Uterus (tissue), 4 donors: ENCODE results near the gene ATP8B3. TPM values are rescaled to one million over a fixed set of nuclear protein-coding genes. Genes with fewer than 3 reads are reported as not detected.

ENCODE experiments used
- DNase-seq, 2 donors: peaks; one replicate each; pipeline ENCODE4 v3.0.0-alpha.2; 2019 to 2020
- H3K27ac ChIP-seq, 2 donors: fragments of 200-600 bp; sonication (generic); 1 replicate in 1 of 2; 2 replicates in 1 of 2; pipeline ENCODE4 v1.5.1; 2016 to 2018
- H3K27me3 ChIP-seq, 2 donors: fragments of 200-600 bp; sonication (generic); one replicate each; pipeline ENCODE4 v1.5.1; 2018 to 2019; ENCODE audit warnings: control low read depth in 1 of 2
- H3K36me3 ChIP-seq, 2 donors: fragments of 200-600 bp; sonication (generic); one replicate each; pipeline ENCODE4 v1.5.1; 2019; ENCODE audit warnings: control low read depth in 1 of 2
- H3K4me1 ChIP-seq, 2 donors: fragments of 200-600 bp; sonication (generic); one replicate each; pipeline ENCODE4 v1.5.1; 2018 to 2019; ENCODE audit warnings: control low read depth in 1 of 2
- H3K4me3 ChIP-seq, 2 donors: fragments of 200-600 bp; sonication (generic); 1 replicate in 1 of 2; 2 replicates in 1 of 2; pipeline ENCODE4 v1.5.1; 2018 to 2019; ENCODE audit warnings: mild to moderate bottlenecking in 1 of 2
- H3K9me3 ChIP-seq, 2 donors: fragments of 200-600 bp; sonication (generic); one replicate each; pipeline ENCODE4 v1.5.1; 2019; ENCODE audit warnings: control low read depth in 1 of 2
- CTCF ChIP-seq, 4 experiments: fragments of 200-600 bp in 2 of 4; fragments of 450-650 bp in 2 of 4; sonication (generic) in 2 of 4; IDR thresholded peaks; one replicate each; pipeline ENCODE4 v1.5.1; 2016 to 2019; ENCODE audit warnings: antibody characterized with exemption in 4 of 4, mild to moderate bottlenecking in 2 of 4, moderate library complexity in 1 of 4
- POLR2A ChIP-seq, 2 donors: fragments of 450-650 bp; IDR thresholded peaks; one replicate each; pipeline ENCODE4 v1.6.1; 2016; ENCODE audit warnings: antibody characterized with exemption in 2 of 2, mild to moderate bottlenecking in 1 of 2, moderate library complexity in 1 of 2
- intact Hi-C: fragments of 100-400 bp; cut with DNase I; formaldehyde crosslinking; loops from one replicate; pipeline ENCODE4 v1.15.1; 2023; ENCODE audit warnings: low total_unique reads
- total RNA-seq, 4 donors: library from RNA; depleted of rRNA in 3 of 4; stranded (reverse); fragments of >200 nt in 3 of 4; gene quantifications; one replicate each; pipeline versions ENCODE4 v1.1.0 to v1.2.4, GENCODE V29; 2014 to 2023
- donor health status: DM: yes; HTN: yes; CAD: no.

The ATP8B3 gene
- total RNA-seq, 4 donors from 2014 or later = 1.0 to 3.3 (median 1.7) TPM; not detected in 1

GRCh38 chr19:1856345-1856697 is 44.2 kb upstream of the ATP8B3 start:
- H3K27ac ChIP-seq = peak overlapping the region; percentile 60 to 70
- peaks cover 0 to 37% of the 10 kb centered on the region in 2 donors for H3K4me1 ChIP-seq
- H3K4me3 ChIP-seq = no peak overlapping the region
- no peaks in the 10 kb centered on the region for H3K27me3 ChIP-seq
- DNase-seq = no peak
- no peaks in the 10 kb centered on the region for H3K9me3 ChIP-seq
- H3K36me3 ChIP-seq = no peaks in the 10 kb centered on the region
- TF ChIP-seq POLR2A (IDR thresholded peaks at IDR 0.05) (no peak), CTCF (IDR thresholded peaks at IDR 0.05) (no peak)
- intact Hi-C loops = no loop called here

- no peak for TF ChIP-seq CTCF (IDR thresholded peaks at IDR 0.05)
- no peak for TF ChIP-seq POLR2A (IDR thresholded peaks at IDR 0.05)
- no peak overlapping the region for H3K4me3 ChIP-seq
- no peaks in the 10 kb centered on the region for H3K27me3 ChIP-seq
- H3K4me1 ChIP-seq = peaks cover 0 to 32% of the 10 kb centered on the region in 2 donors
- DNase-seq = no peak
- H3K9me3 ChIP-seq = no peaks in the 10 kb centered on the region
- H3K27ac ChIP-seq = peak overlapping the region; percentile 60 to 70
- H3K36me3 ChIP-seq = no peaks in the 10 kb centered on the region
- intact Hi-C loops = no loop called here
These were observed 43.8 kb upstream of the ATP8B3 start for GRCh38 chr19:1855828-1856255.

- TF ChIP-seq POLR2A (IDR thresholded peaks at IDR 0.05) (peak; percentile 19 to 34), CTCF (IDR thresholded peaks at IDR 0.05) (no peak)
- H3K4me1 ChIP-seq = peaks cover 0 to 26% of the 10 kb centered on the region in 2 donors
- H3K9me3 ChIP-seq = no peaks in the 10 kb centered on the region
- H3K27me3 ChIP-seq = no peaks in the 10 kb centered on the region
- no peaks in the 10 kb centered on the region for H3K36me3 ChIP-seq
- DNase-seq = peak; percentile 57 to 66
- H3K4me3 ChIP-seq = no peak overlapping the region
- peak overlapping the region; percentile 60 to 70 for H3K27ac ChIP-seq
- intact Hi-C loops = no loop called here
These were observed 43.2 kb upstream of the ATP8B3 start for GRCh38 chr19:1855040-1855827.

- DNase-seq = no peak
- TF ChIP-seq POLR2A (IDR thresholded peaks at IDR 0.05) (no peak), CTCF (IDR thresholded peaks at IDR 0.05) (no peak)
- no peak overlapping the region for H3K4me3 ChIP-seq
- peak overlapping the region; percentile 37 to 41 for H3K27ac ChIP-seq
- no peaks in the 10 kb centered on the region for H3K36me3 ChIP-seq
- intact Hi-C loops = no loop called here
- H3K9me3 ChIP-seq = no peaks in the 10 kb centered on the region
- H3K27me3 ChIP-seq = no peaks in the 10 kb centered on the region
- peaks cover 0 to 26% of the 10 kb centered on the region in 2 donors for H3K4me1 ChIP-seq
These were observed 42.5 kb upstream of the ATP8B3 start for GRCh38 chr19:1854542-1855039.

- no peak overlapping the region for H3K4me3 ChIP-seq
- no peaks in the 10 kb centered on the region for H3K9me3 ChIP-seq
- DNase-seq = no peak
- no peaks in the 10 kb centered on the region for H3K36me3 ChIP-seq
- no peak for TF ChIP-seq POLR2A (IDR thresholded peaks at IDR 0.05)
- TF ChIP-seq CTCF (IDR thresholded peaks at IDR 0.05) = no peak
- intact Hi-C loops = no loop called here
- H3K27ac ChIP-seq = no peak overlapping the region
- no peaks in the 10 kb centered on the region for H3K27me3 ChIP-seq
- peaks cover 0 to 26% of the 10 kb centered on the region in 2 donors for H3K4me1 ChIP-seq
These were observed 42.0 kb upstream of the ATP8B3 start for GRCh38 chr19:1854039-1854541.
